Esophagus squamous epithelium (tissue), 4 donors: ENCODE results near the gene ZNF219.

Experiments used
- CTCF ChIP-seq, 6 experiments: fragments of 450-650 bp in 4 of 6; fragments of 200-600 bp in 2 of 6; sonication (generic) in 2 of 6; IDR thresholded peaks; one replicate each; pipeline ENCODE4 v1.5.1; 2016 to 2019; ENCODE audit warnings: antibody characterized with exemption in 6 of 6, mild to moderate bottlenecking in 4 of 6, moderate library complexity in 4 of 6
- POLR2A ChIP-seq, 4 donors: fragments of 450-650 bp; IDR thresholded peaks; one replicate each; pipeline ENCODE4 v1.6.1; 2017; ENCODE audit warnings: antibody characterized with exemption in 4 of 4, mild to moderate bottlenecking in 4 of 4, moderate library complexity in 3 of 4

- no peak for TF ChIP-seq CTCF (IDR thresholded peaks at IDR 0.05)
- no peak for TF ChIP-seq POLR2A (IDR thresholded peaks at IDR 0.05)
These were observed 799 bp downstream of the ZNF219 start for GRCh38 chr14:21097636-21098075.
